Esophagus squamous epithelium (tissue), 5 donors: ENCODE data around the gene SAYSD1. TPM values are rescaled to one million over a fixed set of nuclear protein-coding genes. Genes with fewer than 3 reads are reported as not detected.
"Not testable (repeated sequence)": the region's sequence is repeated elsewhere in the genome, so short reads cannot be mapped to it uniquely, and the experiment has no call there.

ENCODE experiments used
- DNase-seq: peaks from one replicate; lab custom pipeline; 2025; lab: John Stamatoyannopoulos, UW
- H3K27ac ChIP-seq, 4 donors: fragments of 200-600 bp; sonication (generic); one replicate each; pipeline ENCODE4 v1.5.1; 2016 to 2019; ENCODE audit warnings: mild to moderate bottlenecking in 1 of 4
- H3K27me3 ChIP-seq, 4 donors: fragments of 200-600 bp; sonication (generic); 1 replicate in 3 of 4; 2 replicates in 1 of 4; pipeline versions ENCODE4 v1.5.1 to v1.6.0; 2017 to 2021; ENCODE audit warnings: antibody characterized with exemption in 1 of 4
- H3K36me3 ChIP-seq, 3 donors: fragments of 200-600 bp; sonication (generic); one replicate each; pipeline ENCODE4 v1.5.1; 2016 to 2019
- H3K4me1 ChIP-seq, 3 donors: fragments of 200-600 bp; sonication (generic); one replicate each; pipeline ENCODE4 v1.5.1; 2017 to 2019
- H3K4me3 ChIP-seq, 4 donors: fragments of 200-600 bp; sonication (generic); 1 replicate in 3 of 4; 2 replicates in 1 of 4; pipeline ENCODE4 v1.5.1; 2016 to 2019; ENCODE audit warnings: mild to moderate bottlenecking in 2 of 4, moderate library complexity in 1 of 4
- H3K9me3 ChIP-seq, 3 donors: fragments of 200-600 bp; sonication (generic); one replicate each; pipeline ENCODE4 v1.5.1; 2016 to 2019
- POLR2A ChIP-seq, 4 donors: fragments of 450-650 bp; IDR thresholded peaks; one replicate each; pipeline ENCODE4 v1.6.1; 2017; ENCODE audit warnings: antibody characterized with exemption in 4 of 4, mild to moderate bottlenecking in 4 of 4, moderate library complexity in 3 of 4
- WGBS, 2 donors: methylation state at CpG; one replicate each; pipeline ENCODE4 v1.1.5; 2018; 5-methylcytosine and 5-hydroxymethylcytosine counted together
- intact Hi-C: fragments of 100-400 bp; cut with DNase I; formaldehyde crosslinking; loops from one replicate; pipeline ENCODE4 v1.15.0; 2022
- total RNA-seq, 4 donors: library from RNA; depleted of rRNA; stranded (reverse); fragments of >200 nt; gene quantifications; one replicate each; pipeline ENCODE4 v1.1.0, GENCODE V29; 2016
- TF ChIP-seq, protein P1 (sequence below), 6 experiments: fragments of 450-650 bp in 4 of 6; fragments of 200-600 bp in 2 of 6; sonication (generic) in 2 of 6; IDR thresholded peaks; one replicate each; pipeline ENCODE4 v1.5.1; 2016 to 2019; ENCODE audit warnings: antibody characterized with exemption in 6 of 6, mild to moderate bottlenecking in 4 of 6, moderate library complexity in 4 of 6
- donor health status: DM: yes; HTN: yes; CAD: no.

The SAYSD1 gene
- total RNA-seq, 4 donors from 2014 or later, result 11.0 to 12.6 (median 11.6) TPM

DNA sequence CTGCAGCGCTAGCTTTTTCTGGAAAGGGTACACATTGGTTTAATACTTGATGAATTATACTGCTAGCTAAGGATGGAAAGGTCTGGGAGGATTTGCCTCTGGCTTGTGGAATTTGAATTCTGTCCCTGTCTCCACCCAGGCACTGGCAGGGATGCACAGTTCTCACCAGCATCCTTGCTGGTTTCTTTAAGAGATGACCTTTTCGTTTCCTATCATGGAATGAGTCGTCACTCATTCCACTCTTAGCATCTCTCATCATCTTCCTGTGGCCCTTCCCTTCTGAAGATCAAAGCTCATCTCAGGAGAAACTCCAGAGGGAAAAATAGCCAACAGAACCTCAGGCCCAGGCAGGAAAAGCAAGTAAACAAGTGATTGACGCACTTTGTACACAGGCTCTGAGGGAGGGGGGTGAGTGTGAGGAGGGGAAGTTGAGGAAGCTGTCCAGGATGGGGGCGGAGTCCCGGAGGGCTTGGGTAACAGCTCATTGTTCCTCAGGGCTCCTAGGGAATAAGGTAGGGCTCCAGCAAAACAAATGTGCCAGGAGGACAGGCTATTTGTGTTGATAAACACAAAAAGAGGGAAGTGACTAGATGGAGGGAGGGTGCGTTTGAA, 25.7 kb upstream of the SAYSD1 start:
- Histone ChIP-seq H3K27ac (no peak overlapping the region), H3K4me3 (no peak overlapping the region), H3K9me3 (peaks cover 0 to 15% (median 0%) of the 10 kb centered on the region in 3 donors), H3K36me3 (no peaks in the 10 kb centered on the region), H3K27me3 (peaks cover 0 to 41% (median 0%) of the 10 kb centered on the region in 4 donors), H3K4me1 (peaks cover 0 to 13% (median 0%) of the 10 kb centered on the region in 3 donors)
- no peak for TF ChIP-seq POLR2A (IDR thresholded peaks at IDR 0.05)
- TF ChIP-seq, protein P1, sequence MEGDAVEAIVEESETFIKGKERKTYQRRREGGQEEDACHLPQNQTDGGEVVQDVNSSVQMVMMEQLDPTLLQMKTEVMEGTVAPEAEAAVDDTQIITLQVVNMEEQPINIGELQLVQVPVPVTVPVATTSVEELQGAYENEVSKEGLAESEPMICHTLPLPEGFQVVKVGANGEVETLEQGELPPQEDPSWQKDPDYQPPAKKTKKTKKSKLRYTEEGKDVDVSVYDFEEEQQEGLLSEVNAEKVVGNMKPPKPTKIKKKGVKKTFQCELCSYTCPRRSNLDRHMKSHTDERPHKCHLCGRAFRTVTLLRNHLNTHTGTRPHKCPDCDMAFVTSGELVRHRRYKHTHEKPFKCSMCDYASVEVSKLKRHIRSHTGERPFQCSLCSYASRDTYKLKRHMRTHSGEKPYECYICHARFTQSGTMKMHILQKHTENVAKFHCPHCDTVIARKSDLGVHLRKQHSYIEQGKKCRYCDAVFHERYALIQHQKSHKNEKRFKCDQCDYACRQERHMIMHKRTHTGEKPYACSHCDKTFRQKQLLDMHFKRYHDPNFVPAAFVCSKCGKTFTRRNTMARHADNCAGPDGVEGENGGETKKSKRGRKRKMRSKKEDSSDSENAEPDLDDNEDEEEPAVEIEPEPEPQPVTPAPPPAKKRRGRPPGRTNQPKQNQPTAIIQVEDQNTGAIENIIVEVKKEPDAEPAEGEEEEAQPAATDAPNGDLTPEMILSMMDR (IDR thresholded peaks at IDR 0.05), result no peak
- intact Hi-C loops, result no loop called here
- 49 to 56% methylated on average over 7 of the region's 7 CpGs for WGBS, 2 donors
- no peak for DNase-seq

DNA sequence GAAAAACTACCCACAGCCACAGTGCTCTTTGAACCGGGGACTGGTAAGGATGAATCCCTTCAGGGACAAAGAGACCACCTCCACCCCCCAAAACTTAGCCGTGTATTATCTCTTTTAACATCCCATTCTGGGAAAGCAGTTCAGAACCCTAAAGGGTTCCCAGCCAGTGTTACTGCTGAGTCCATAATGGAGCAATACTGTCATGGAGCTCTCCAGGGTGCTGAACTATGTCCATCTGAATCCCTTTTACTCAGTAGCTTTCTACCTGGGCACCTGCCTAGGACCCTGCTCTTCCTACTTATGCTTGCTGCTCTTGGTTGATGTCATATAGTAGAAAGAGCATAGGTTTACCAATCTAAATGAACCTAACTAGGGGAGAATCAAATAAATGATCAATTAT, 22.3 kb upstream of the SAYSD1 start:
- Histone ChIP-seq H3K9me3 (peaks cover 0 to 15% (median 0%) of the 10 kb centered on the region in 3 donors), H3K36me3 (no peaks in the 10 kb centered on the region), H3K4me3 (no peak overlapping the region), H3K27ac (no peak overlapping the region), H3K4me1 (no peaks in the 10 kb centered on the region), H3K27me3 (peaks cover 0 to 39% (median 0%) of the 10 kb centered on the region in 4 donors)
- intact Hi-C loops, result no loop called here
- DNase-seq, result no peak
- no peak for TF ChIP-seq POLR2A (IDR thresholded peaks at IDR 0.05)
- TF ChIP-seq, protein P1 (IDR thresholded peaks at IDR 0.05), result no peak
- 19 to 24% methylated on average over 2 of the region's 2 CpGs for WGBS, 2 donors

DNA sequence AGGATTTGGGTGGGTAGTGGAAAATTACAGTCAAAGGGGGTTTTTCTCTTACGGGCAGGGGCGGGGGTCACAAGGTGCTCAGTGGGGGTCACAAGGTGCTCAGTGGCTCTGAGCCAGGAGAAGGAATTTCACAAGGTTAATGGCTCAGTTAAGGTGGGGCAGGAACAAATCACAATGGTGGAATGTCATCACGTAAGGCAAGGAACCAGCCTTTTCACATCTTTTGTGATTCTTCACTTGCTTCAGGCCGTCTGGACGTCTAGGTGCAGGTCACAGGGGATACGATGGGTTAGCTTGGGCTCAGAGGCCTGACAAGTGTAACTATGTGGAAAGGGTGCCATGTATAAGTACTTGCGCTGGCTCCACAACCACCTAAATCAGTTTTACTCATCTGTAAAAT, 21.2 kb upstream of the SAYSD1 start:
- 68 to 71% methylated on average over 6 to 7 of the region's 7 CpGs for WGBS, 2 donors
- H3K4me3 ChIP-seq, H3K27ac ChIP-seq, intact Hi-C loops, H3K36me3 ChIP-seq, DNase-seq, H3K4me1 ChIP-seq: not testable (repeated sequence)
- Histone ChIP-seq H3K9me3 (peaks cover 0 to 15% (median 0%) of the 10 kb centered on the region in 3 donors), H3K27me3 (peaks cover 0 to 31% (median 0%) of the 10 kb centered on the region in 4 donors)

DNA sequence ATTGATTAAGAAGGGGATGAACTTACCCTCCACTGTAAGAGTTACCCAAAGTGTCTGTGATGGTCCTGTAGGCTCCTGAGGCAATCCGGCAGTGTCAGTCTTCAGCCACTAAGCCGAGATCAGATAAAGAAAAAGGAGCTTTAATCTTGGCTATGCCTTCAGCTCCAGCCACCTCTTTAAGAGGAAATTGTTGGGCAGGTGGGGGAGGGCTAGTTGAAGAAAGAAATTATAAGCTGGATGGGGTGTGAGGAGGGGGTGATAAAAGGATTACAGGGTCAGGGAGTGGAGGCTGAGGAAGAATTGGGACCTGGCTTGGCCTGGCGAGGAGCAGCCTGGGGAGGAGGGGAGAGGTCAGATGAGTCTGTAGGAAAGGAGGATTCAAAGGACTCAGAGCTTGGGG, 19.8 kb upstream of the SAYSD1 start:
- H3K36me3 ChIP-seq, intact Hi-C loops, H3K4me3 ChIP-seq, H3K4me1 ChIP-seq, DNase-seq, H3K27ac ChIP-seq: not testable (repeated sequence)
- Histone ChIP-seq H3K27me3 (peaks cover 0 to 17% (median 0%) of the 10 kb centered on the region in 4 donors), H3K9me3 (peaks cover 0 to 15% (median 0%) of the 10 kb centered on the region in 3 donors)
- WGBS, 2 donors, result 52 to 69% methylated on average over 3 of the region's 3 CpGs

DNA sequence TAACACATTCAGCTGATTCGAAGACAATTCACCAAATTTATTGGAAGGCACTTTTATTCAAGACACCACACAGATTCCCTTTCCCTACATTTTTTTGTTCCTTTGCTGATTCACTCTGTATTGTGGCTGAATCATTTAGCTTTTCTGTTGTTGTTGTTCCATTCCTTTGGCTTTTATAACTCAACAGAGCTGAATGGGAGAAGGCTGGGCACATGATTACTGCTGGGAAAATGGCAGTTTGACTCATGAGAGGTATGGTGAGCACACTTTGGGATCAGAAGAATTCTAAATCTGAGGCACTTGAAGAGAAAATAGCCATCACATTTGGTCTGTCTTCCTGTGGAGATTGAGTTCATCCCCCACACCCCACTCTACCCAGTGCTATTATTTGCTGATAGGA, 15.7 kb upstream of the SAYSD1 start:
- WGBS, 2 donors, result 69 to 74% methylated on average over 1 of the region's 1 CpG
- Histone ChIP-seq H3K4me3 (no peak overlapping the region), H3K9me3 (no peaks in the 10 kb centered on the region), H3K4me1 (no peaks in the 10 kb centered on the region), H3K27ac (no peak overlapping the region), H3K36me3 (no peaks in the 10 kb centered on the region), H3K27me3 (no peaks in the 10 kb centered on the region)
- no peak for TF ChIP-seq POLR2A (IDR thresholded peaks at IDR 0.05)
- TF ChIP-seq, protein P1 (IDR thresholded peaks at IDR 0.05), result no peak
- intact Hi-C loops, result no loop called here
- DNase-seq, result no peak

DNA sequence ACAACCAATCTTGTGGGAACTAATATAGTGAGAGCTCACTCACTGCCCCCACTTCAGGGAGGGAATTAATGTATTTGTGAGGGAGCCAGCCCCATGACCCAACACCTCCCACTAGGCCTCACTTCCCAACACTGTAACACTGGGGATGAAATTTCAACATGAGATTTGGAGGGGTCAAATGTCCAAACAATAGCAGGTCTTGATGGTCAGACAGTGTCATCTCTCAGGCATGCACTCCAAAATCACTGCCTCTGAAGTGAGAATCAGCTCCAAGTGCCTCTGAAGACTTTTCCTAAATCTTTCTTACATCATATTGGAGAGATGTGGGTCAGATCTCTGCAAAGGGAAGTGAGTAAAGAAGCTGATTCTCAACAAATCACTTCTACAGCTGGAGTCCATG, 13.8 kb upstream of the SAYSD1 start:
- Histone ChIP-seq H3K36me3 (no peaks in the 10 kb centered on the region), H3K4me1 (no peaks in the 10 kb centered on the region), H3K9me3 (no peaks in the 10 kb centered on the region), H3K4me3 (no peak overlapping the region), H3K27ac (no peak overlapping the region), H3K27me3 (peaks cover 0 to 3% (median 0%) of the 10 kb centered on the region in 4 donors)
- TF ChIP-seq, protein P1 (IDR thresholded peaks at IDR 0.05), result no peak
- TF ChIP-seq POLR2A (IDR thresholded peaks at IDR 0.05), result no peak
- intact Hi-C loops, result no loop called here
- no peak for DNase-seq
